ENCODE data around the gene PROP1.

PROP1 gene

GRCh38 chr5:177994063-177994462 is 2.0 kb downstream of the PROP1 start:
- Histone ChIP-seq H3K4me3 (ENCODE audit: low read length) (no peak overlapping the region), H3K27me3 (ENCODE audit: control insufficient read depth, insufficient read depth, low read length) (peaks cover 6% of the 10 kb centered on the region), H3K9ac (ENCODE audit: low read length) (no peak overlapping the region), H3K27ac (ENCODE audit: low read depth, low read length) (no peak overlapping the region), H3K4me1 (ENCODE audit: control insufficient read depth, insufficient read depth, low read length) (no peaks in the 10 kb centered on the region), H3K36me3 (ENCODE audit: control insufficient read depth, insufficient read depth, low read length) (no peaks in the 10 kb centered on the region)

GRCh38 chr5:177992466-177992865 is 3.6 kb downstream of the PROP1 start:
- Histone ChIP-seq H3K4me3 (ENCODE audit: low read length) (no peak overlapping the region), H3K4me1 (ENCODE audit: control insufficient read depth, insufficient read depth, low read length) (no peaks in the 10 kb centered on the region), H3K36me3 (ENCODE audit: control insufficient read depth, insufficient read depth, low read length) (no peaks in the 10 kb centered on the region), H3K9ac (ENCODE audit: low read length) (no peak overlapping the region), H3K27me3 (ENCODE audit: control insufficient read depth, insufficient read depth, low read length) (peaks cover 6% of the 10 kb centered on the region), H3K27ac (ENCODE audit: low read depth, low read length) (no peak overlapping the region)

DNA sequence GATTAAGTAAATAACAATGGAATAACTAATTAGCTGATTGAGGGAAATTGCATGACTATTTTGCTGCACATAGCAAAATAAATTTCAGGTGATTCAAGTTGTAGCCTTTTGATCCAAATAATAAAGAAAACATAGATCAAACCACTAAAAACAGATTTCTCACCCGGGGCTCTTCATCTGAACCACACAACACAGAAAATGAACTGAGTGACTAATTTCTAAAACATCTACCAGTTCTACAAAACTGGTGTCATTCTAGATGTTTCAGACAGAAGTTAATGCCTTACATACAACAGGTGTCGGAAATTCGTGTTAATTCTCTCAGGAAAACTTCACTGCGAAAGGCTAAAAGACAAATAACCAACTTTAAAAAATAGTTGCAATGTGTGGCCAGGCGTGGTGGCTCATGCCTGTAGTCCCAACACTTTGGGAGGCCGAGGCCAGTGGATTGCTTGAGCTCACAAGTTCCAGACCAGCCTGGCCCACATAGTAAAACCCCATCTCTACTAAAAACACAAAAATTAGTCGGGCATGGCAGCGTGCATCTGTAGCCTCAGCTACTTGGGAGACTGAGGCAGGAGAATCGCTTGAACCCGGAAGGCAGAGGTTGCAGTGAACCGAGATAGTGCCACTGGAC is 6.9 kb downstream of the PROP1 start:
- H3K9ac ChIP-seq (ENCODE audit: low read length) = no peak overlapping the region
- H3K36me3 ChIP-seq (ENCODE audit: control insufficient read depth, insufficient read depth, low read length) = no peaks in the 10 kb centered on the region
- H3K27me3 ChIP-seq (ENCODE audit: control insufficient read depth, insufficient read depth, low read length) = no peaks in the 10 kb centered on the region
- no peaks in the 10 kb centered on the region for H3K4me1 ChIP-seq (ENCODE audit: control insufficient read depth, insufficient read depth, low read length)
- no peak overlapping the region for H3K4me3 ChIP-seq (ENCODE audit: low read length)
- H3K27ac ChIP-seq (ENCODE audit: low read depth, low read length) = no peak overlapping the region

GRCh38 chr5:177987326-177987725 is 8.7 kb downstream of the PROP1 start:
- no peaks in the 10 kb centered on the region for H3K27me3 ChIP-seq (ENCODE audit: control insufficient read depth, insufficient read depth, low read length)
- no peaks in the 10 kb centered on the region for H3K4me1 ChIP-seq (ENCODE audit: control insufficient read depth, insufficient read depth, low read length)
- H3K4me3 ChIP-seq (ENCODE audit: low read length) = no peak overlapping the region
- no peaks in the 10 kb centered on the region for H3K36me3 ChIP-seq (ENCODE audit: control insufficient read depth, insufficient read depth, low read length)
- no peak overlapping the region for H3K27ac ChIP-seq (ENCODE audit: low read depth, low read length)
- H3K9ac ChIP-seq (ENCODE audit: low read length) = no peak overlapping the region

GRCh38 chr5:177985430-177986040 is 10.5 kb downstream of the PROP1 start:
- no peaks in the 10 kb centered on the region for H3K4me1 ChIP-seq (ENCODE audit: control insufficient read depth, insufficient read depth, low read length)
- H3K27me3 ChIP-seq (ENCODE audit: control insufficient read depth, insufficient read depth, low read length) = peaks cover 3% of the 10 kb centered on the region
- no peak overlapping the region for H3K4me3 ChIP-seq (ENCODE audit: low read length)
- H3K9ac ChIP-seq (ENCODE audit: low read length) = no peak overlapping the region
- H3K36me3 ChIP-seq (ENCODE audit: control insufficient read depth, insufficient read depth, low read length) = no peaks in the 10 kb centered on the region
- H3K27ac ChIP-seq (ENCODE audit: low read depth, low read length) = no peak overlapping the region

DNA sequence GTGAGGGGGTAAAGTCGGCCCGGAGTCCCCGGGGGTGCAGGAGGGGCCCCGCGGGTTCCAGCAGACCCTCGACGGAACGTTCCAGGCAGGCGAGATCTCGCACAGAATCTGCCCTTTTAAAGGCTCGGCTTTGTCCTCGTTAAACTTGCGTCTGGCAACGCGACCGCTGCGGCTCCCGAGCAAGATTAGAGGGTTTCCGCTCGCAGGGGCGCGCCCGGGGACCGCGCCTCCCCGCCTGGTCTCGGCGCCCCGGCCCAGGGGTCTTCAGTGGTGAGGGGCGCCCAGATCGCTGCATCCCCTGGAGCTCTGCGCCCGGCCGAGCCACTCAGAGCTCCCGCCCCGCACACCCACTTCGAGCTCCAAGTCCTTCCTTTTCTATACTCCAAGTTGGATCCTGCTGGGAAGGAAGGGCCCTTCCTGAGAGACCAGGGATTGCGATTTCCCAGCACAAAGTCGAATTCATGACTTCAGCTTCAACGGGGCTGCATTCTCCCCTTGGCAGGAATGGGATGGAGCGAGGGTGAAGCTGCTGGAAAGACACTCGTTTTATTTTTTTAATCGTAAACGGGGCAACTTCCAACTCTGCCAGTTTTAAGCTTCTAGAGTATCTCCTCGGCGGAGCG is 11.3 kb downstream of the PROP1 start:
- Histone ChIP-seq H3K36me3 (ENCODE audit: control insufficient read depth, insufficient read depth, low read length) (no peaks in the 10 kb centered on the region), H3K27me3 (ENCODE audit: control insufficient read depth, insufficient read depth, low read length) (peaks cover 3% of the 10 kb centered on the region), H3K4me3 (ENCODE audit: low read length) (no peak overlapping the region), H3K4me1 (ENCODE audit: control insufficient read depth, insufficient read depth, low read length) (no peaks in the 10 kb centered on the region), H3K27ac (ENCODE audit: low read depth, low read length) (no peak overlapping the region), H3K9ac (ENCODE audit: low read length) (no peak overlapping the region)

DNA sequence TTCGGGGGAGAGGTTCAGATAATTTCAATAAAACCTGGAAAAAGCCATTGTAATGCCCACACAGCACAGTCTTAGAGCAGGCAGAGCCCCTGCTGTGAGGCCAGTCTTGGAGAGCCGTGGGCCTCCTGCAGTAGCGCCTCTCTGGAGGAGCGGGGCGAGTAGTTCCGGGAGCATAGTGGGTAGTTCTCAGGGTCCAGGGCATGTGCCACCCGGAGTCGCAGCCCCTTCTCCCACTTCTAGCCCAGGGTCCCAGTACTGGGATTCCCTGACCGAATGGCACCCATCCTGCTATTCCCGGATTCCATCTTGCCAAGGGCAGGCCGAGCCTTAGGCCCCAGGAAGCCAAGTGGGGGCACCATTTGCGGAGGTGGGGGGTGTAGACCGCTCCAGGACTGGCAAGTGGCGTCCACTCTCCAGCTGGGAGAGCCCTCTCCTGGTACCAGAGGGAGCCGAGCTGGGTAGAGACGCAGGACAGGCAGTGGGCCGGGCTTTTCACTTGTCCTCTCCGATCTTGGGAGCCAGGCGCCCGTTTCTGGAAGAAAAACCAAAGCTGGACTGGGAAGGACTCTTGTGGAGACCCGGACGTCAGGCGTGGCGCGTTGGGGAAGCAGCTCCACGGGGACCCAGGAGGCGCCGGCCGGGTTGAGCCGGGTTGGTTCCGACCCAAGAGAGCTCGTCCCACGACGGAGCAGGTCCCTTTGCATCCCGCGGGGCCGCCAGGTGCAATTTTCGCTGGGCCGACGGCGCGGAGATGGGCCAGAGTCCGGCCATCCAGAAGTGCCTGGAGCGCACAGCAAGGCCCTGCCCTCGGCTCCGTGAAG is 12.1 kb downstream of the PROP1 start:
- Histone ChIP-seq H3K4me3 (ENCODE audit: low read length) (no peak overlapping the region), H3K27me3 (ENCODE audit: control insufficient read depth, insufficient read depth, low read length) (peaks cover 3% of the 10 kb centered on the region), H3K27ac (ENCODE audit: low read depth, low read length) (no peak overlapping the region), H3K4me1 (ENCODE audit: control insufficient read depth, insufficient read depth, low read length) (no peaks in the 10 kb centered on the region), H3K36me3 (ENCODE audit: control insufficient read depth, insufficient read depth, low read length) (no peaks in the 10 kb centered on the region), H3K9ac (ENCODE audit: low read length) (no peak overlapping the region)

DNA sequence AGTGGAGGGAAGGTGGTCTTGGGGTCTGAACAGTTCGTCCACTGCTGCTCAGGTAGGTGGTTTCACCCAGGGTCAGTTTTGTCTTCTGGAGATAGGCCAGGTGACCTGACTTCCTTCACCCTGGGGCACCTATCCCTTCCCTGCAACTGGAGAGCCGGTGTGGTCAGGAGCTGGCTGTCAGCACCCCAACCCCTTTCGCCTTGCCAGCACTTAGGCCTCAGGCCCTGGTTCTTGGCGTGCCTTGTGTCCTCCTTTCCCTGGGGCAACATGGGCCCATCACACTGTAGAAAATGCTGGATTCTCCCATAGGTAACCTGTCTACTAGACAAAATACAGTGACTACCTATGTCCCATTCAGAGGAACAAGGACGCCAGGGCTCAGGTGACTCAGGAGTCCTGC is 13.1 kb downstream of the PROP1 start:
- H3K4me3 ChIP-seq (ENCODE audit: low read length) = no peak overlapping the region
- H3K4me1 ChIP-seq (ENCODE audit: control insufficient read depth, insufficient read depth, low read length) = no peaks in the 10 kb centered on the region
- no peak overlapping the region for H3K9ac ChIP-seq (ENCODE audit: low read length)
- no peak overlapping the region for H3K27ac ChIP-seq (ENCODE audit: low read depth, low read length)
- H3K27me3 ChIP-seq (ENCODE audit: control insufficient read depth, insufficient read depth, low read length) = peaks cover 3% of the 10 kb centered on the region
- H3K36me3 ChIP-seq (ENCODE audit: control insufficient read depth, insufficient read depth, low read length) = no peaks in the 10 kb centered on the region

- H3K4me1 ChIP-seq (ENCODE audit: control insufficient read depth, insufficient read depth, low read length) = no peaks in the 10 kb centered on the region
- no peak overlapping the region for H3K4me3 ChIP-seq (ENCODE audit: low read length)
- peaks cover 3% of the 10 kb centered on the region for H3K27me3 ChIP-seq (ENCODE audit: control insufficient read depth, insufficient read depth, low read length)
- no peak overlapping the region for H3K27ac ChIP-seq (ENCODE audit: low read depth, low read length)
- H3K9ac ChIP-seq (ENCODE audit: low read length) = no peak overlapping the region
- H3K36me3 ChIP-seq (ENCODE audit: control insufficient read depth, insufficient read depth, low read length) = no peaks in the 10 kb centered on the region
Observed at GRCh38 chr5:177982072-177982727, 13.8 kb downstream of the PROP1 start.

DNA sequence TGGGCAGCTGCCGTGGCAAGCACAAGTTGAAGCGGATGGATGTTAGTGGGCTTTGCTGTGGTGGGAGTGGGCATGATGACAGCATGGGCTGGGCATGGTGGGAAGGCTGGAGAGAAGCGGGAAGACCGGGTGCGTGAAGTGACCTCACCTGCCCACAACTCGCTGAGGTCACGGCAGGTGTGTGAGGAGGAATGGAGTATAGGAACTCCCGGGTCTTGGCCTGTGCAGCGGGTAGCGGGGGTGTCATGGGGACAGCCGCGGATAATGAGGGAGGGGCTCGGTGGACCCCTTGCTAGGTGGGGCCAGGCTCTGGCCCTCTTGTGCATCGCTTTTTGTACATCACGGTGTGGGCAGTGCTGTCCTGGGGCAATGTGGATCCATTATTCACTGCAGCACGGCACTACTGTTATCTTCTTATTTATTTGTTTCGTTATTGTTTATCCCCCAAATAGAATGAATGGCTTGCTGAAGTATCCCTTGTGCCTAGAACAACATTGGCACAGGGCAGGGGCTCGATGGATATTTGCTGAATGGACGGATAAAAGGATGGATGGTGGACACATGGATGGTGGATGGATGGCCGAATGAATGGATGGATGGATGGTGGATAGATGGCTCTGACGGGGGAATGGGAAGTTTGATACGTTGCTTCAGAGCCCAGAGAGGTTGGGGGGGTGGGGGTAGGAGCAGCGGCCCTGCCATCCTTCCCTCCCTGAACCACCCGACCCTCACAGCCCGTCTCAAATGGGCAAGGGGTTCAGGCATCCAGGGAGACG is 14.6 kb downstream of the PROP1 start:
- Histone ChIP-seq H3K27me3 (ENCODE audit: control insufficient read depth, insufficient read depth, low read length) (peaks cover 3% of the 10 kb centered on the region), H3K36me3 (ENCODE audit: control insufficient read depth, insufficient read depth, low read length) (no peaks in the 10 kb centered on the region), H3K4me3 (ENCODE audit: low read length) (no peak overlapping the region), H3K4me1 (ENCODE audit: control insufficient read depth, insufficient read depth, low read length) (no peaks in the 10 kb centered on the region), H3K27ac (ENCODE audit: low read depth, low read length) (no peak overlapping the region), H3K9ac (ENCODE audit: low read length) (no peak overlapping the region)

DNA sequence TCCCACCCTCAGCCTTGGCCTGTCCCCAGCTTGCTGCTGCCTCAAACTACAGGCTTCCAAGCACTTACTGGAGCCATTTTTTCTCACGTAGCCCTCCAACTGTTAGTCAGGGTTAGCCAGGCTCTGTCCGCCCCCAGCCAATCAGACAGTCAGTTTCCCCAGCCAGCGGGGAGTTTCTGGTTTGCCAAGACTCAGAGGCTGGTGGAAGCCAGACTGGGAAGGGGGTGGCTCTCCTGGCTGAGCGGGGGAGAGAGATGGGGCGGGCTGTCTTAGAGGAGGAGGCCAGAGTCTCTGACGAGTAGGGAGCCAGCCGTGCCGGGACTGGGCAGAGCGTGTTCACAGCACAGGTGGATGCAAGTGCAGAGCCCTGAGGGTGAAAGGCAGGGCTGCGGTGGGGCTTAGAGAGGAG is 15.3 kb downstream of the PROP1 start:
- Histone ChIP-seq H3K4me1 (ENCODE audit: control insufficient read depth, insufficient read depth, low read length) (no peaks in the 10 kb centered on the region), H3K4me3 (ENCODE audit: low read length) (no peak overlapping the region), H3K27me3 (ENCODE audit: control insufficient read depth, insufficient read depth, low read length) (peaks cover 3% of the 10 kb centered on the region), H3K9ac (ENCODE audit: low read length) (no peak overlapping the region), H3K36me3 (ENCODE audit: control insufficient read depth, insufficient read depth, low read length) (no peaks in the 10 kb centered on the region), H3K27ac (ENCODE audit: low read depth, low read length) (no peak overlapping the region)

Measured in rectal smooth muscle tissue (tissue), 1 donor.